Uterus (tissue), 4 donors: ENCODE data around the gene PLCB2. TPM values are rescaled to one million over a fixed set of nuclear protein-coding genes. Genes with fewer than 3 reads are reported as not detected.

ENCODE experiments used
- DNase-seq, 2 donors: peaks; one replicate each; pipeline ENCODE4 v3.0.0-alpha.2; 2019 to 2020
- H3K27ac ChIP-seq, 2 donors: fragments of 200-600 bp; sonication (generic); 1 replicate in 1 of 2; 2 replicates in 1 of 2; pipeline ENCODE4 v1.5.1; 2016 to 2018
- H3K27me3 ChIP-seq, 2 donors: fragments of 200-600 bp; sonication (generic); one replicate each; pipeline ENCODE4 v1.5.1; 2018 to 2019; ENCODE audit warnings: control low read depth in 1 of 2
- H3K36me3 ChIP-seq, 2 donors: fragments of 200-600 bp; sonication (generic); one replicate each; pipeline ENCODE4 v1.5.1; 2019; ENCODE audit warnings: control low read depth in 1 of 2
- H3K4me1 ChIP-seq, 2 donors: fragments of 200-600 bp; sonication (generic); one replicate each; pipeline ENCODE4 v1.5.1; 2018 to 2019; ENCODE audit warnings: control low read depth in 1 of 2
- H3K4me3 ChIP-seq, 2 donors: fragments of 200-600 bp; sonication (generic); 1 replicate in 1 of 2; 2 replicates in 1 of 2; pipeline ENCODE4 v1.5.1; 2018 to 2019; ENCODE audit warnings: mild to moderate bottlenecking in 1 of 2
- H3K9me3 ChIP-seq, 2 donors: fragments of 200-600 bp; sonication (generic); one replicate each; pipeline ENCODE4 v1.5.1; 2019; ENCODE audit warnings: control low read depth in 1 of 2
- POLR2A ChIP-seq, 2 donors: fragments of 450-650 bp; IDR thresholded peaks; one replicate each; pipeline ENCODE4 v1.6.1; 2016; ENCODE audit warnings: antibody characterized with exemption in 2 of 2, mild to moderate bottlenecking in 1 of 2, moderate library complexity in 1 of 2
- intact Hi-C: fragments of 100-400 bp; cut with DNase I; formaldehyde crosslinking; loops from one replicate; pipeline ENCODE4 v1.15.1; 2023; ENCODE audit warnings: low total_unique reads
- total RNA-seq, 4 donors: library from RNA; depleted of rRNA in 3 of 4; stranded (reverse); fragments of >200 nt in 3 of 4; gene quantifications; one replicate each; pipeline versions ENCODE4 v1.1.0 to v1.2.4, GENCODE V29; 2014 to 2023
- TF ChIP-seq, protein P1 (sequence below), 4 experiments: fragments of 200-600 bp in 2 of 4; fragments of 450-650 bp in 2 of 4; sonication (generic) in 2 of 4; IDR thresholded peaks; one replicate each; pipeline ENCODE4 v1.5.1; 2016 to 2019; ENCODE audit warnings: antibody characterized with exemption in 4 of 4, mild to moderate bottlenecking in 2 of 4, moderate library complexity in 1 of 4
- donor health status: DM: yes; HTN: yes; CAD: no.

Gene PLCB2
- total RNA-seq, 4 donors from 2014 or later = 3.5 to 19.0 (median 9.3) TPM

- no peaks in the 10 kb centered on the region for H3K36me3 ChIP-seq
- peak in 1 of 2 donors; percentile 16 for TF ChIP-seq POLR2A (IDR thresholded peaks at IDR 0.05)
- TF ChIP-seq, protein P1, sequence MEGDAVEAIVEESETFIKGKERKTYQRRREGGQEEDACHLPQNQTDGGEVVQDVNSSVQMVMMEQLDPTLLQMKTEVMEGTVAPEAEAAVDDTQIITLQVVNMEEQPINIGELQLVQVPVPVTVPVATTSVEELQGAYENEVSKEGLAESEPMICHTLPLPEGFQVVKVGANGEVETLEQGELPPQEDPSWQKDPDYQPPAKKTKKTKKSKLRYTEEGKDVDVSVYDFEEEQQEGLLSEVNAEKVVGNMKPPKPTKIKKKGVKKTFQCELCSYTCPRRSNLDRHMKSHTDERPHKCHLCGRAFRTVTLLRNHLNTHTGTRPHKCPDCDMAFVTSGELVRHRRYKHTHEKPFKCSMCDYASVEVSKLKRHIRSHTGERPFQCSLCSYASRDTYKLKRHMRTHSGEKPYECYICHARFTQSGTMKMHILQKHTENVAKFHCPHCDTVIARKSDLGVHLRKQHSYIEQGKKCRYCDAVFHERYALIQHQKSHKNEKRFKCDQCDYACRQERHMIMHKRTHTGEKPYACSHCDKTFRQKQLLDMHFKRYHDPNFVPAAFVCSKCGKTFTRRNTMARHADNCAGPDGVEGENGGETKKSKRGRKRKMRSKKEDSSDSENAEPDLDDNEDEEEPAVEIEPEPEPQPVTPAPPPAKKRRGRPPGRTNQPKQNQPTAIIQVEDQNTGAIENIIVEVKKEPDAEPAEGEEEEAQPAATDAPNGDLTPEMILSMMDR (IDR thresholded peaks at IDR 0.05) = peak; percentile 100
Observed at GRCh38 chr15:40274350-40275274, 33.1 kb downstream of the PLCB2 start.

DNA sequence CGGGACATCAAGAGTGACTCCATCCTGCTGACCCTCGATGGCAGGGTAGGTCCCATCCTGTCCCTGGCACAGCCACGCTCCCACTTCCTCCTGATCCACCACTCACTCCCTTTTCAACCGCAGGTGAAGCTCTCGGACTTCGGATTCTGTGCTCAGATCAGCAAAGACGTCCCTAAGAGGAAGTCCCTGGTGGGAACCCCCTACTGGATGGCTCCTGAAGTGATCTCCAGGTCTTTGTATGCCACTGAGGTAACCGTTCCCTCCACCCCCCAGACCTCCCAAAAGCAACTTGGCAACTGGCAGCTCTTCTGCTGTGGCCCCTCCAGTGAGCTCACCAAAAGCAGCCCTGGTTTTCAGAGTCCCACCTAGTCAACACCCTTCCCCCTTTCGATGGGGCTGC is 34.3 kb downstream of the PLCB2 start:
- no peaks in the 10 kb centered on the region for H3K36me3 ChIP-seq
- TF ChIP-seq, protein P1 (IDR thresholded peaks at IDR 0.05) = no peak
- no peak for TF ChIP-seq POLR2A (IDR thresholded peaks at IDR 0.05)
- no peak overlapping the region for H3K4me3 ChIP-seq
- no peak for DNase-seq
- intact Hi-C loops = loop anchor here (5.0 kb wide), 2 partner anchors 56 to 221 kb away; no protein-coding TSS in a partner anchor
- no peak overlapping the region for H3K27ac ChIP-seq
- H3K4me1 ChIP-seq = no peaks in the 10 kb centered on the region
- no peaks in the 10 kb centered on the region for H3K9me3 ChIP-seq
- no peaks in the 10 kb centered on the region for H3K27me3 ChIP-seq

More at GRCh38 chr15:40274350-40275274, 33.1 kb downstream of the PLCB2 start:
- intact Hi-C loops = loop anchor here (5.0 kb wide), 3 partner anchors 57 to 222 kb away; no protein-coding TSS in a partner anchor
- Histone ChIP-seq H3K4me1 (no peaks in the 10 kb centered on the region), H3K4me3 (no peak overlapping the region), H3K27me3 (peaks cover under 1 to 1% of the 10 kb centered on the region in 2 donors), H3K9me3 (no peaks in the 10 kb centered on the region), H3K27ac (no peak overlapping the region)
- DNase-seq = peak; percentile 77 to 78

GRCh38 chr15:40272485-40273056 is 35.2 kb downstream of the PLCB2 start:
- H3K9me3 ChIP-seq = no peaks in the 10 kb centered on the region
- no peak overlapping the region for H3K4me3 ChIP-seq
- no peak overlapping the region for H3K27ac ChIP-seq
- TF ChIP-seq, protein P1 (IDR thresholded peaks at IDR 0.05) = no peak
- no peak for TF ChIP-seq POLR2A (IDR thresholded peaks at IDR 0.05)
- H3K36me3 ChIP-seq = no peaks in the 10 kb centered on the region
- H3K27me3 ChIP-seq = no peaks in the 10 kb centered on the region
- no peaks in the 10 kb centered on the region for H3K4me1 ChIP-seq
- DNase-seq = no peak
- intact Hi-C loops = loop anchor here (5.0 kb wide), 2 partner anchors 55 to 220 kb away; no protein-coding TSS in a partner anchor

DNA sequence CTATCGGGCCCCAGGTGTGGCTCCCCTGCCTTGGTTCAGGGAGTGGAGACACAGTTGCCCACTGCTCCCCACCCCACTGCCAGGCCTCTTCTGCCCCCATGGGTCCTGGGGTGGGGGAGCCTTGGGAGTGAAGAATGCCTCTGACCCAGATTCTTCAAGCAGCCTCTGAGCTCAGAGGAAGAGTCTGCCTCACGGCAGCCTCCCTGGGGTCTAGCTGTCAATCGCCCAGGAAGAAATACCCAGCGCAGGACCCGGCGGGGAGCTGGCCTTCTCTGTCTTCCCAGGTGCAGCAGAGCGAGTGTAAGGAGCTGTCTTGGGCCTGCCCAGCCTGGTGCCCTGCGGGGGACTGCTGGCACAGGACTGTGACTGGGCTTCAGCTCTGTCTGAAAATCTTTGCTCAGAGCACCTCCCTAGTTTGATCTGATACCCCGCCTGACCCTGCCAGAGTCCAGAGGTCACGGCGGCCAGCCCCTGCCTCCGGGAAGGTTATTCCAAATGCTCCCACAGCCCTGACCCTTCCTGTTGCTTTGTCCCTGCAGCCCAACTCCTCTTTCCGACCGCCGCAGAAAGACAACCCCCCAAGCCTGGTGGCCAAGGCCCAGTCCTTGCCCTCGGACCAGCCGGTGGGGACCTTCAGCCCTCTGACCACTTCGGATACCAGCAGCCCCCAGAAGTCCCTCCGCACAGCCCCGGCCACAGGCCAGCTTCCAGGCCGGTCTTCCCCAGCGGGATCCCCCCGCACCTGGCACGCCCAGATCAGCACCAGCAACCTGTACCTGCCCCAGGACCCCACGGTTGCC is 35.9 kb downstream of the PLCB2 start:
- Histone ChIP-seq H3K27me3 (no peaks in the 10 kb centered on the region), H3K4me1 (no peaks in the 10 kb centered on the region), H3K36me3 (no peaks in the 10 kb centered on the region), H3K9me3 (no peaks in the 10 kb centered on the region), H3K4me3 (no peak overlapping the region), H3K27ac (no peak overlapping the region)
- TF ChIP-seq POLR2A (IDR thresholded peaks at IDR 0.05) = no peak
- TF ChIP-seq, protein P1 (IDR thresholded peaks at IDR 0.05) = no peak
- no peak for DNase-seq
- intact Hi-C loops = loop anchor here (5.0 kb wide), 2 partner anchors 55 to 220 kb away; no protein-coding TSS in a partner anchor
